ENCODE data around the gene MT1G. TPM values are rescaled to one million over a fixed set of nuclear protein-coding genes. Genes with fewer than 3 reads are reported as not detected.

The MT1G gene
- total RNA-seq, 1 donor from 2014 or later: 36.6 TPM

DNA sequence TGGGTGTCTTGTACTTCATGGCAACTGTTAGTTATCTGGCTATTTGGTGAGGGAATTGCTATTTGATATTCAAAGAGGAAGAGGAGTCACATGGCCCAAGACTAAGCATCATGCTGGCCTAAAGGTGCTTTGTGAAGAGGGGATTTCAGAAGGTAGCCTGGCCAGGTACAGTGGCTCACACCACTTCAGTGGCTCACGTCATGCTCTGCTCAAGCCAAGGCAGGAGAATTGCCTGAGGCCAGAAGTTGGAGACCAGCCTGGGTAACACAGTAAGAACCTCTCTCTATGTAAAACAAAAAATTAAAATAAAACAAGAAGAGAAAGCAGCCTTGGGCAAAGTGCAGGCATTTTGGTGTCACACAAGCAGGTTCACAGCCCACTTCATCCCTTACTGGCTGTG is 22.6 kb downstream of the MT1G start:
- Histone ChIP-seq H3K27ac (no peak overlapping the region), H3K9me3 (no peaks in the 10 kb centered on the region), H3K4me1 (peaks cover 6 to 12% of the 10 kb centered on the region in 2 donors), H3K36me3 (no peaks in the 10 kb centered on the region), H3K4me3 (no peak overlapping the region), H3K27me3 (no peaks in the 10 kb centered on the region)
- no peak for DNase-seq (ENCODE audit: low spot score in 2 of 2)
- intact Hi-C loops (cut with DNase I): no loop called here
- no peak for TF ChIP-seq CTCF (IDR thresholded peaks at IDR 0.05)

- Histone ChIP-seq H3K36me3 (no peaks in the 10 kb centered on the region), H3K4me1 (peaks cover 6 to 17% of the 10 kb centered on the region in 2 donors), H3K27ac (peak overlapping the region; percentile 62 to 78), H3K4me3 (peak overlapping the region; percentile 48 to 62), H3K9me3 (no peaks in the 10 kb centered on the region), H3K27me3 (no peaks in the 10 kb centered on the region)
- intact Hi-C loops (cut with DNase I): loop anchor here (5.0 kb wide), 1 partner anchor 127 kb away; no protein-coding TSS in a partner anchor
- no peak for TF ChIP-seq CTCF (IDR thresholded peaks at IDR 0.05)
- no peak for DNase-seq (ENCODE audit: low spot score in 2 of 2)
These were observed 24.0 kb downstream of the MT1G start for GRCh38 chr16:56643833-56644232.

- H3K27me3 ChIP-seq: no peaks in the 10 kb centered on the region
- peak; percentile 37 to 71 (median 53) for TF ChIP-seq CTCF (IDR thresholded peaks at IDR 0.05)
- no peaks in the 10 kb centered on the region for H3K36me3 ChIP-seq
- peak overlapping the region; percentile 48 to 62 for H3K4me3 ChIP-seq
- peak overlapping the region; percentile 62 to 78 for H3K27ac ChIP-seq
- intact Hi-C loops (cut with DNase I): loop anchor here (5.0 kb wide), 1 partner anchor 126 kb away; no protein-coding TSS in a partner anchor
- H3K4me1 ChIP-seq: peaks cover 6 to 23% of the 10 kb centered on the region in 2 donors
- DNase-seq (ENCODE audit: low spot score in 2 of 2): peak; percentile 50 to 91
- no peaks in the 10 kb centered on the region for H3K9me3 ChIP-seq
These were observed 24.6 kb downstream of the MT1G start for GRCh38 chr16:56643080-56643778.

- Histone ChIP-seq H3K27me3 (no peaks in the 10 kb centered on the region), H3K4me1 (peaks cover 6 to 24% of the 10 kb centered on the region in 2 donors), H3K36me3 (no peaks in the 10 kb centered on the region), H3K9me3 (no peaks in the 10 kb centered on the region), H3K4me3 (no peak overlapping the region), H3K27ac (no peak overlapping the region)
- no peak for TF ChIP-seq CTCF (IDR thresholded peaks at IDR 0.05)
- no peak for DNase-seq (ENCODE audit: low spot score in 2 of 2)
- intact Hi-C loops (cut with DNase I): loop anchor here (5.0 kb wide), 1 partner anchor 124 kb away; no protein-coding TSS in a partner anchor
These were observed 26.7 kb downstream of the MT1G start for GRCh38 chr16:56641166-56641565.

GRCh38 chr16:56640076-56640475 is 27.8 kb downstream of the MT1G start:
- intact Hi-C loops (cut with DNase I): loop anchor here (5.0 kb wide), 1 partner anchor 123 kb away; no protein-coding TSS in a partner anchor
- no peak for DNase-seq (ENCODE audit: low spot score in 2 of 2)
- Histone ChIP-seq H3K9me3 (no peaks in the 10 kb centered on the region), H3K4me3 (no peak overlapping the region), H3K36me3 (no peaks in the 10 kb centered on the region), H3K27ac (no peak overlapping the region), H3K4me1 (peaks cover 6 to 24% of the 10 kb centered on the region in 2 donors), H3K27me3 (no peaks in the 10 kb centered on the region)
- TF ChIP-seq CTCF (IDR thresholded peaks at IDR 0.05): no peak
